Measurements from ENCODE around the gene SCN8A. TPM values are rescaled to one million over a fixed set of nuclear protein-coding genes. Genes with fewer than 3 reads are reported as not detected.
A peak's percentile ranks its signal among the peaks of the same experiment; 100 is the strongest.

SCN8A gene
- total and polyA plus RNA-seq, 2 donors (not counting 3 experiments of a cell fraction or from before 2014, with no cell fraction given) = 9.4 to 20.4 TPM

- Histone ChIP-seq H3K27ac (ENCODE audit: insufficient read depth, low read depth, low read length) (no peak overlapping the region), H2AFZ (ENCODE audit: low read depth, low read length) (no peak overlapping the region), H3K4me2 (ENCODE audit: insufficient read depth, low read length) (no peak overlapping the region), H3K9me3 (replicated peaks; ENCODE audit: control insufficient read depth, insufficient read depth, low read length) (no peaks in the 10 kb centered on the region), H4K20me1 (replicated peaks; ENCODE audit: control insufficient read depth, extremely low read depth, insufficient read depth, low read length) (no peaks in the 10 kb centered on the region), H3K9ac (replicated peaks; ENCODE audit: extremely low read depth, insufficient read depth, low read length) (no peak overlapping the region), H3K79me2 (ENCODE audit: control insufficient read depth, insufficient read depth, low read length) (peaks cover 2% of the 10 kb centered on the region), H3K27me3 (ENCODE audit: control insufficient read depth in 2 of 2, insufficient read depth in 2 of 2, low read length in 2 of 2) (no peaks in the 10 kb centered on the region), H3K36me3 (ENCODE audit: control insufficient read depth in 2 of 2, extremely low read depth in 1 of 2, insufficient read depth in 2 of 2, low read length in 2 of 2) (peaks cover 12% of the 10 kb centered on the region in 2 experiments), H3K4me3 (replicated peaks in 1 of 3; ENCODE audit: insufficient read depth in 1 of 3, low read depth in 1 of 3, low read length in 3 of 3) (no peak overlapping the region), H3K4me1 (ENCODE audit: control insufficient read depth, extremely low read depth, insufficient read depth, low read length) (peaks cover 16% of the 10 kb centered on the region), H3K9me1 (replicated peaks; ENCODE audit: control insufficient read depth, extremely low read depth, insufficient read depth, low read length) (no peaks in the 10 kb centered on the region)
- POLR2A ChIA-PET = interaction anchor here (0.7 kb wide), 1 partner anchor 172 kb away, joined by 4 read pairs; no protein-coding TSS in a partner anchor
- BruUV-seq (replicated peaks) = no TSS peak
- DNase-seq (ENCODE audit: low read depth, low spot score) (no peak), FAIRE-seq (no peak)
- intact Hi-C loops (cut with micrococcal nuclease) = no loop called here
- no peak for TF ChIP-seq CTCF (IDR thresholded peaks at IDR 0.05; ENCODE audit: extremely low read depth in 1 of 2, insufficient read depth in 1 of 2, low read depth in 1 of 2, low read length in 2 of 2)
- TF ChIP-seq GATA2 (IDR thresholded peaks at IDR 0.05; ENCODE audit: insufficient read depth, insufficient read length, low read depth, low read length) = no peak
- no peak for TF ChIP-seq MYC (IDR thresholded peaks at IDR 0.05; ENCODE audit: low read depth, low read length)
- TF ChIP-seq, protein P1, sequence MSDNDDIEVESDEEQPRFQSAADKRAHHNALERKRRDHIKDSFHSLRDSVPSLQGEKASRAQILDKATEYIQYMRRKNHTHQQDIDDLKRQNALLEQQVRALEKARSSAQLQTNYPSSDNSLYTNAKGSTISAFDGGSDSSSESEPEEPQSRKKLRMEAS (IDR thresholded peaks at IDR 0.05; ENCODE audit: insufficient read depth, insufficient read length) = no peak
- dilution Hi-C loops (cut with MboI; ENCODE audit: extremely low pct_ligation_motif_present, low sequenced_read_pairs) = no loop called here
- CTCF ChIA-PET = interaction anchor here (1.0 kb wide), 1 partner anchor 21 kb away, joined by 3 read pairs; no protein-coding TSS in a partner anchor
These were observed 111.6 kb downstream of the SCN8A start for GRCh38 chr12:51702587-51702986.

GRCh38 chr12:51705450-51705849 lies 114.4 kb downstream of the SCN8A start:
- Histone ChIP-seq H3K9me3 (replicated peaks; ENCODE audit: control insufficient read depth, insufficient read depth, low read length) (no peaks in the 10 kb centered on the region), H3K4me2 (ENCODE audit: insufficient read depth, low read length) (peak overlapping the region; percentile 6), H3K4me1 (ENCODE audit: control insufficient read depth, extremely low read depth, insufficient read depth, low read length) (peaks cover 16% of the 10 kb centered on the region), H3K27ac (ENCODE audit: insufficient read depth, low read depth, low read length) (peak overlapping the region; percentile 2), H4K20me1 (replicated peaks; ENCODE audit: control insufficient read depth, extremely low read depth, insufficient read depth, low read length) (no peaks in the 10 kb centered on the region), H3K9me1 (replicated peaks; ENCODE audit: control insufficient read depth, extremely low read depth, insufficient read depth, low read length) (no peaks in the 10 kb centered on the region), H3K27me3 (ENCODE audit: control insufficient read depth in 2 of 2, insufficient read depth in 2 of 2, low read length in 2 of 2) (no peaks in the 10 kb centered on the region), H3K9ac (replicated peaks; ENCODE audit: extremely low read depth, insufficient read depth, low read length) (no peak overlapping the region), H3K36me3 (ENCODE audit: control insufficient read depth in 2 of 2, extremely low read depth in 1 of 2, insufficient read depth in 2 of 2, low read length in 2 of 2) (peaks cover 12% of the 10 kb centered on the region in 2 experiments), H2AFZ (ENCODE audit: low read depth, low read length) (peak overlapping the region; percentile 3), H3K4me3 (replicated peaks in 1 of 3; ENCODE audit: insufficient read depth in 1 of 3, low read depth in 1 of 3, low read length in 3 of 3) (no peak overlapping the region), H3K79me2 (ENCODE audit: control insufficient read depth, insufficient read depth, low read length) (peaks cover 5% of the 10 kb centered on the region)
- TF ChIP-seq MYC (IDR thresholded peaks at IDR 0.05; ENCODE audit: low read depth, low read length) = no peak
- TF ChIP-seq POLR2AphosphoS5 (IDR thresholded peaks at IDR 0.05; ENCODE audit: insufficient read depth, low read depth, low read length) = peak; percentile 27
- no peak for TF ChIP-seq GATA2 (IDR thresholded peaks at IDR 0.05; ENCODE audit: insufficient read depth, insufficient read length, low read depth, low read length)
- no peak for TF ChIP-seq CTCF (IDR thresholded peaks at IDR 0.05; ENCODE audit: extremely low read depth in 1 of 2, insufficient read depth in 1 of 2, low read depth in 1 of 2, low read length in 2 of 2)
- TF ChIP-seq, protein P1 (IDR thresholded peaks at IDR 0.05; ENCODE audit: insufficient read depth, insufficient read length) = no peak
- no peak for TF ChIP-seq POLR2A (IDR thresholded peaks at IDR 0.05; ENCODE audit: low read depth, low read length)
- peak; percentile 84 for TF ChIP-seq FOS (IDR thresholded peaks at IDR 0.05; ENCODE audit: borderline replicate concordance, insufficient read depth, low read length)
- TF ChIP-seq JUN (IDR thresholded peaks at IDR 0.05; ENCODE audit: borderline replicate concordance, insufficient read depth, insufficient read length, low read depth) = no peak
- TF ChIP-seq EZH2 (IDR thresholded peaks at IDR 0.05; ENCODE audit: borderline replicate concordance, low read depth, low read length, severe bottlenecking) = no peak
- dilution Hi-C loops (cut with MboI; ENCODE audit: extremely low pct_ligation_motif_present, low sequenced_read_pairs) = no loop called here
- BruUV-seq (replicated peaks) = no TSS peak
- DNase-seq (ENCODE audit: low read depth, low spot score) (peak; percentile 53), FAIRE-seq (peak; percentile 95)
- intact Hi-C loops (cut with micrococcal nuclease) = no loop called here
- CTCF ChIA-PET = interaction anchor here (1.0 kb wide), 1 partner anchor 10 kb away, joined by 3 read pairs; no protein-coding TSS in a partner anchor
- POLR2A ChIA-PET = no interaction called here

Measured in endothelial cell of umbilical vein (primary cell).